Activated CD4-positive, alpha-beta T cell treated with anti-CD3 and anti-CD28 coated beads for 1 hour (primary cell): ENCODE results near the gene GLIPR1.
A peak's percentile ranks its signal among the peaks of the same experiment; 100 is the strongest.
"Not testable (repeated sequence)": the region's sequence is repeated elsewhere in the genome, so short reads cannot be mapped to it uniquely, and the experiment has no call there.

Source experiments
- DNase-seq: peaks from one replicate; pipeline ENCODE4 v3.0.0-alpha.2; 2020

Gene GLIPR1

GRCh38 chr12:75480469-75480949 is at the start of gene GLIPR1:
TSS of gene GLIPR1 (plus strand) at chr12:75480755. CDS start at chr12:75480881, 126 bp downstream.
- peak; percentile 61 for DNase-seq

- DNase-seq, result no peak
Observed at GRCh38 chr12:75432924-75433323, 47.6 kb upstream of the GLIPR1 start.

- no peak for DNase-seq
Observed at GRCh38 chr12:75437564-75437963, 43.0 kb upstream of the GLIPR1 start.

GRCh38 chr12:75438059-75438754 is 42.3 kb upstream of the GLIPR1 start:
- DNase-seq, result no peak

GRCh38 chr12:75439048-75439447 is 41.5 kb upstream of the GLIPR1 start:
- DNase-seq, result no peak

- DNase-seq, result no peak
Observed at GRCh38 chr12:75439930-75440329, 40.6 kb upstream of the GLIPR1 start.

GRCh38 chr12:75441687-75442449 is 38.7 kb upstream of the GLIPR1 start:
- not testable (repeated sequence) for DNase-seq

- DNase-seq, result not testable (repeated sequence)
Observed at GRCh38 chr12:75442454-75442853, 38.1 kb upstream of the GLIPR1 start.

GRCh38 chr12:75443709-75444108 is 36.8 kb upstream of the GLIPR1 start:
- no peak for DNase-seq

- no peak for DNase-seq
Observed at GRCh38 chr12:75444429-75445136, 36.0 kb upstream of the GLIPR1 start.

GRCh38 chr12:75445137-75445507 is 35.4 kb upstream of the GLIPR1 start:
- DNase-seq, result not testable (repeated sequence)

- no peak for DNase-seq
Observed at GRCh38 chr12:75446857-75447256, 33.7 kb upstream of the GLIPR1 start.

GRCh38 chr12:75447691-75448393 is 32.7 kb upstream of the GLIPR1 start:
- DNase-seq, result no peak

GRCh38 chr12:75452675-75453330 is 27.8 kb upstream of the GLIPR1 start:
- no peak for DNase-seq

- DNase-seq, result no peak
Observed at GRCh38 chr12:75455839-75456238, 24.7 kb upstream of the GLIPR1 start.

GRCh38 chr12:75457191-75457590 is 23.4 kb upstream of the GLIPR1 start:
- no peak for DNase-seq

- not testable (repeated sequence) for DNase-seq
Observed at GRCh38 chr12:75457866-75458265, 22.7 kb upstream of the GLIPR1 start.

- DNase-seq, result no peak
Observed at GRCh38 chr12:75459755-75460154, 20.8 kb upstream of the GLIPR1 start.

- no peak for DNase-seq
Observed at GRCh38 chr12:75460204-75460603, 20.4 kb upstream of the GLIPR1 start.

- DNase-seq, result no peak
Observed at GRCh38 chr12:75471902-75472890, 8.4 kb upstream of the GLIPR1 start.

GRCh38 chr12:75474116-75474515 is 6.4 kb upstream of the GLIPR1 start:
- DNase-seq, result no peak
